ENCODE data around the gene MCC.
"Not testable (repeated sequence)": the region's sequence is repeated elsewhere in the genome, so short reads cannot be mapped to it uniquely, and the experiment has no call there.

Gene MCC

DNA sequence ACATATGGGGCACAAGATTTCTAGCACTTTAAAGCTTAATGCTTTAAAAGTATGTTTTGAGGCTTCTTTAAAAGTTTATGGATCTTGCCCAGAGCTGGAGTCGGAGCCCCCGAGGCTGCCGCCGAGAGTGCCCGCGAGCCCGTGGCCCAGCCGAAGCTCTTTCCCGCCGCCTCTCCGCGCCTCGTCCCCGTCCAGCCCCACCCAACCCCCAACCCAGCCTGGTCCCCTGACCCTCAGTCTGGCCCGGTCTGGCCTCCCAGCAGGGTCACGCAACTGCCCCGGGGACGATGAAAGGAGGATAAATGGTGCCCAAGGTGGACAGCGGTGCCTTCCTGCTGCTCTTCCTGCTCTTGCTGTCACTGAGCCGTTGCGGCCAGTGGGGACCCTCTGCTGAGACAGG is 55.2 kb downstream of the MCC start:
- no peaks in the 10 kb centered on the region for H3K9me3 Mint-ChIP-seq
- no peak overlapping the region for H3K4me3 Mint-ChIP-seq
- ATAC-seq (ENCODE audit: low read depth) (no peak), DNase-seq (ENCODE audit: low spot score in 2 of 2) (no peak)
- no peak overlapping the region for H3K27ac Mint-ChIP-seq
- peaks cover 2% of the 10 kb centered on the region for H3K27me3 Mint-ChIP-seq
- no peaks in the 10 kb centered on the region for H3K4me1 Mint-ChIP-seq
- no peaks in the 10 kb centered on the region for H3K36me3 Mint-ChIP-seq

DNA sequence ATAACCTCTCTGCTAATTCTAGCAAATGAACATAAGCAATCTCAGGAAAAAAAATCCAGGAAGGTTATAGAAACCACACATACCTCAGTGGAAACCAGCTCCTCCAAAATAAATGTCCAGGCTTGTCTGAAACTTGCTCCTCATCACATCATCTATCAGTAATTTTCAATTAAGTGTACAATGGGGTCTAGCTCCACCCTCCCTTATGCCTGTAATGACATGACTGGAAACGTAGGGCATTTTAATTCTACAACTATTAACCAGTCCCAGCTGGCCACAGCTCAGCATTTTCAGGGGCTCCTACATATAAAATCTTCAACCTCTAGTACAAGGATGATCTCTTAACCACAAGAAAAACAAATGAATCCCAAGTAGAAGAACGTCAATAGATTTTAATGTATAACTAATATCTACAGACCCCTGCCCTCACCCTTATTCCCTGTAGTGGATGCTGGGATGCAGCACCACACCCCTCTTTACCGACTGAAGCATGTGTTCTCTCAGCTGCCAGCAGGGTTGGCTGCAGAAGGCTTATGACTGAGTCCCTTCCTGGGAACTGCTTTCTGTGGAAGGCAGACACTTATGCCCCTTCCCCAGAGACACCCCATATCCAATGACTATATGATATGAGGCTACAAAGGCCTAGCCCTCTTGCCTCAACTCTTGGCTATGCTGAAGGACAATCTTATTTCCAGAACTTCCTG is 60.2 kb downstream of the MCC start:
- Mint-ChIP-seq H3K27ac (no peak overlapping the region), H3K36me3 (no peaks in the 10 kb centered on the region), H3K4me1 (no peaks in the 10 kb centered on the region)

DNA sequence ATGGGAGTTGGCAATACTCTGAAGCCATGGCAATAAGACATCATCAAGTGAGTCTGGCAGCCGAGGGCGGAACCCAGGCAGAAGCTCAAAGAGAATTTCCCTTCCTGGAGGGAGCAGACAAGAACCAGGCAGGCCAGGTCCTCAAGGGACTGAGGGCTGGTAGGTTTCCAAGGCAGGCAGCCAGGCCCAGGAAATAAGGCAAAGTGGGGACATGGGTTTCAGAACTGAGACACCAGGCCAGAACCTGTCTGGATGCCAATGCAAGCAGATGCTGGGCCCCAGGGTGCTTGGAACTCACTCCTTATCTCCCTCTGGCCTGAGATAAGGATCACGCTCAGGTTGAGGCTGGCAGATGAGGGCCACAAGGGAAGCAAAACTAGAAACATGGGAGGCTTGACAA is 62.3 kb downstream of the MCC start:
- no peaks in the 10 kb centered on the region for H3K4me1 Mint-ChIP-seq
- no peak overlapping the region for H3K4me3 Mint-ChIP-seq

More for the DNA sequence above, 60.2 kb downstream of the MCC start:
- H3K9me3 Mint-ChIP-seq: no peaks in the 10 kb centered on the region
- no peak overlapping the region for H3K4me3 Mint-ChIP-seq
- no peak for DNase-seq (ENCODE audit: low spot score in 2 of 2)
- no peaks in the 10 kb centered on the region for H3K27me3 Mint-ChIP-seq
- ATAC-seq (ENCODE audit: low read depth): no peak

DNA sequence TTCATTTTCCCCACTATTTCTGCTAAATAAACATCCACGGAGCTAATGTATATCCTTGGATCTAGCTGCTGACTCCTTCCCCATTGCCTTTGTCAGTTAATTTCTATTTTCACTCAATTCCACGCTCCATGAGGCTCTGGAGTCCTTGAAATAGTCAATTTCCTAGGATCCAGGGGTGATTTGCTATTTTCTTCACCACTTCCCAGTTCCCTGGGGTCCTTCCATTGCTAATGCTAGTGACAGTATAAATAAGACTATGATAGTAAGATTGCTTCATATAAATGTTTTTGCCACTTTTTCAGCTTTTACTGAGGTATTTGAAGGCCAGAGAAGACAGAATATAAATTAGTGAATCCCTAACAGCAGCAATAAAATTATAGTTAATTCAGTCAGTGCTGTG is 66.6 kb downstream of the MCC start:
- Mint-ChIP-seq H3K27me3 (no peaks in the 10 kb centered on the region), H3K27ac (no peak overlapping the region), H3K36me3 (no peaks in the 10 kb centered on the region), H3K4me1 (no peaks in the 10 kb centered on the region), H3K4me3 (no peak overlapping the region), H3K9me3 (no peaks in the 10 kb centered on the region)
- ATAC-seq (ENCODE audit: low read depth) (no peak), DNase-seq (ENCODE audit: low spot score in 2 of 2) (no peak)

More for the DNA sequence above, 62.3 kb downstream of the MCC start:
- Mint-ChIP-seq H3K27me3 (no peaks in the 10 kb centered on the region), H3K9me3 (no peaks in the 10 kb centered on the region), H3K36me3 (no peaks in the 10 kb centered on the region), H3K27ac (no peak overlapping the region)
- DNase-seq (ENCODE audit: low spot score in 2 of 2) (no peak), ATAC-seq (ENCODE audit: low read depth) (no peak)

DNA sequence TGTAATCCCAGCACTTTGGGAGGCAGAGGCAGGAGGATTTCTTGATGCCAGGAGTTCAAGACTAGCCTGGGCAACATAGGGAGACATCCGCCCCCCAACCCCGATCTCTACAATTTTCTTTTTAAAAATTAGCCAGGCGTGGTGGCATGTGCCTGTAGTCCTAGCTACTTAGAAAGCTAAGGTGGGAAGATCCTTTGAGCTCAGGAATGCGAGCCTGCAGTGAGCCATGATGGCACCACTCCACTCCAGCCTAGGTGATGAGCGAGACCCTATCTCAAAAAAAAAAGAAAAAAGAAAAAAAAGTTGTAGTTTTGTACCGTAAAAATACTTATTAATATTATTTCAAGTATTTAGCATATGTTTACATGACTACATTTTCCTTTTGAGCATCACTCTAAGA is 82.7 kb downstream of the MCC start:
- no peak overlapping the region for H3K27ac Mint-ChIP-seq
- no peaks in the 10 kb centered on the region for H3K36me3 Mint-ChIP-seq
- peaks cover 2% of the 10 kb centered on the region for H3K27me3 Mint-ChIP-seq
- ATAC-seq (ENCODE audit: low read depth) (no peak), DNase-seq (ENCODE audit: low spot score in 2 of 2) (no peak)
- H3K9me3 Mint-ChIP-seq: no peaks in the 10 kb centered on the region
- no peaks in the 10 kb centered on the region for H3K4me1 Mint-ChIP-seq
- H3K4me3 Mint-ChIP-seq: no peak overlapping the region

DNA sequence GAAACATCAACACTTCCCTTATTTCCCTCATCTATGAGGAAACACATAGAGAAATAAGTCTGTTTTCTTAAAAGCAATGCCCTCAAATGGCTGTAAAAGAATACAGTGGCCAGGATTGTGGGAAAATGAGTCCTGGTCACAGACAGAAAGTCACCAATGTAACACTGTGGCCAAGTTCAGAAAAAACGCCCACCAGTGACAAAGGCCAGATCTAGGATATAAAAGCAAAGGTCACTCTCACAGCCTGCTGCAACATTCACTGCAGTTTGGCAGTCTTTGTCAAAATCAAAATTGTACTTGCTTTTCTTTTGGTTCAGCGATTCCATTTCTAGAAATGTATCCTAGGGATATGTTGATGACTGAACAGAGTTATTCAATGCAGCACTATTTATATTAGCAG is 84.0 kb downstream of the MCC start:
- Mint-ChIP-seq H3K9me3 (no peaks in the 10 kb centered on the region), H3K4me3 (no peak overlapping the region), H3K4me1 (no peaks in the 10 kb centered on the region), H3K27ac (no peak overlapping the region), H3K36me3 (no peaks in the 10 kb centered on the region), H3K27me3 (peaks cover 2% of the 10 kb centered on the region)
- ATAC-seq (ENCODE audit: low read depth): no peak
- DNase-seq (ENCODE audit: low spot score in 2 of 2): no peak

DNA sequence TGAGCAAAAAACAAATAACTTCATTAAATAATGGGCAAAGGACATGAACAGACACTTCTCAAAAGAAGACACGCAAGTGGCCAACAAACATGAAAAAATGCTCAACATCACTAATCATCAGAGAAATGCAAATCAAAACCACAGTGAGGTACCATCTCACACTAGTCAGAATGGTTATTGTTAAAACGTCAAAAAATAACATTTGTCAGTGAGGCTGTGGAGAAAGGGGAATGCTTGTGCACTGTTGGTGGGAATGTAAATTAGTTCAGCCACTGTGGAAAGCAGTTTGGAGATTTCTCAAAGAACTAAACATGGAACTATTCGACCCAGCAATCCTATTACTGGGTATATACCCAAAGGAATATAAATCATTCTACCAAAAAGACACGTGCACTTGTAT is 90.3 kb downstream of the MCC start:
- H3K27ac Mint-ChIP-seq; H3K27me3 Mint-ChIP-seq; ATAC-seq (ENCODE audit: low read depth); H3K36me3 Mint-ChIP-seq; H3K9me3 Mint-ChIP-seq; H3K4me1 Mint-ChIP-seq; DNase-seq (ENCODE audit: low spot score in 2 of 2); H3K4me3 Mint-ChIP-seq: not testable (repeated sequence)

DNA sequence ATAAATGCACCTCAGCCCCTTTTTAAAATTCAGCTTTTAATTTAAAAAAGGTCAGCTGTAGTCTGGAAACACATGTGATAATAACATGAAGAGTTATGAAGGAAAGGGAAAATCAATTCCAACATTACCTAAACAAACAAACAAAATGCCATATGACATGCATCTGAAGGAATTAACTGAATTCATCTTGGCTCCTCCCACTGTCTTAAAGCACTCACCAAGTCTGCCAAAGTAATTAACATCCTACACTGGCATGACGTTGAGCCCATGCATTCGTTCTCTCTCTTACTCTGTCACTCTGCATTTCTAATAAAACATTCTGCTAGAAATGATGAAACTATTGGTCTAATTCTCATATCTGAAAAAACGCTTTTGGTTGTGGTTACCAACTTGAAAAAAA is 91.2 kb downstream of the MCC start:
- no peaks in the 10 kb centered on the region for H3K36me3 Mint-ChIP-seq
- no peak for ATAC-seq (ENCODE audit: low read depth)
- no peak overlapping the region for H3K4me3 Mint-ChIP-seq
- peaks cover 2% of the 10 kb centered on the region for H3K9me3 Mint-ChIP-seq
- H3K27ac Mint-ChIP-seq: no peak overlapping the region
- no peak for DNase-seq (ENCODE audit: low spot score in 2 of 2)
- peaks cover 3% of the 10 kb centered on the region for H3K27me3 Mint-ChIP-seq
- H3K4me1 Mint-ChIP-seq: no peaks in the 10 kb centered on the region

DNA sequence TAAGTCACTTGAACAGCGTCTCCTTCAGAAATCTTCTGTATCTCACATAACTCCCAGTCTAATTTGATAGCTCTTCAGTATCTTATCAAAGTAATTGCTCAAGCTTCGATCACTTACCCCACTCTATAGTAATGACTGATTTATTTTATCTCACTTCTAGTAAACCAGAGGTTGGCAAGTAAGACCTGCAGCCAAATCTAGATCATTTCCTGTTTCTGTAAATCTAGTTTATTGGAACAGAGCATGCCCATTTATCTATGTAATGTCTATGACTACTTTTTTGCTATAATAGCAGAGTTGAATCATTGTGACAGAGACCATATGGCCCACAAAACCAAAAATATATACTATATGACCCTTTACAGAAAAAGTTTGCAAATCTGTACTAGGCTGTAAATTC is 93.6 kb downstream of the MCC start:
- Mint-ChIP-seq H3K27ac (no peak overlapping the region), H3K36me3 (no peaks in the 10 kb centered on the region), H3K4me1 (no peaks in the 10 kb centered on the region), H3K27me3 (peaks cover 5% of the 10 kb centered on the region), H3K9me3 (peaks cover 2% of the 10 kb centered on the region), H3K4me3 (no peak overlapping the region)
- ATAC-seq (ENCODE audit: low read depth) (no peak), DNase-seq (ENCODE audit: low spot score in 2 of 2) (no peak)

DNA sequence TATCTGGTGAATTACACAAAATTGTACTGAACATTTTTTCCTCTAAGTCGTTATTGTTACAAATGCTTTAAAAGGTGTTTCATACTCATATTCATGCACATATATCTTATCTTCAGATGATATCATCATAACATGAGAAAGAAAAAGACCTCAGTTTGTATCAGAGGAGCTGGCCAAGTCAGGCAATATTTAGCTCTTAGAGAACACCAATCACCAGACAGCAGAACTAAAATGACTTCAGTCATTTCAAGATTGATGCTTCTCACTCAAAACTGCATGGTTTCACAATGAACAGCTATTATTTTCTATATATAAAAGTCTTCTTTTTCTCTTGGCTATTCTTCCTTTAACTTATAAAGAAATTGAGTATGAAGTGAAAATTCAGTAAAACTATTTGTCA is 98.0 kb downstream of the MCC start:
- Mint-ChIP-seq H3K9me3 (no peaks in the 10 kb centered on the region), H3K36me3 (no peaks in the 10 kb centered on the region), H3K4me1 (no peaks in the 10 kb centered on the region), H3K27me3 (peaks cover 11% of the 10 kb centered on the region), H3K4me3 (no peak overlapping the region), H3K27ac (no peak overlapping the region)
- no peak for ATAC-seq (ENCODE audit: low read depth)
- DNase-seq (ENCODE audit: low spot score in 2 of 2): no peak

DNA sequence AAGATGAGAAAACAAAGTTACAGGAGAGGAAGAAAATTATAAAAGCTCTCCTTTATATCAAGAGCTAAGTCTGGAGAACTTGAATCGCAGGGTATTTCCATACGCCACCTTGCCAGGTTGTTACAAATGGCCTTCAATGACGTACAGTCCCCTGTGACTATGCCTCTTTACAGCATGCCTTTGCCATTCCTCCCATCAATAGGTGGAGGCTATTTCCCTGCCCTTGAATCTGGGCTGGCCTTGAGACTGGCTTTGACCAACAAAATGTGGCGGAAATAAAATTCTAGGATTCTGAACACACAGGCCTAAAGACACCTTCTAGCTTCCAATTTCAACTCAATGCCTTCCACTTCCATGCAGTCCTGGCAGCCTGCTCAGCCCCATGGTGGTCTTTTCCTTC is 99.1 kb downstream of the MCC start:
- no peaks in the 10 kb centered on the region for H3K4me1 Mint-ChIP-seq
- peaks cover 9% of the 10 kb centered on the region for H3K27me3 Mint-ChIP-seq
- H3K4me3 Mint-ChIP-seq: no peak overlapping the region
- no peaks in the 10 kb centered on the region for H3K36me3 Mint-ChIP-seq
- H3K27ac Mint-ChIP-seq: no peak overlapping the region
- H3K9me3 Mint-ChIP-seq: no peaks in the 10 kb centered on the region
- no peak for DNase-seq (ENCODE audit: low spot score in 2 of 2)
- no peak for ATAC-seq (ENCODE audit: low read depth)

DNA sequence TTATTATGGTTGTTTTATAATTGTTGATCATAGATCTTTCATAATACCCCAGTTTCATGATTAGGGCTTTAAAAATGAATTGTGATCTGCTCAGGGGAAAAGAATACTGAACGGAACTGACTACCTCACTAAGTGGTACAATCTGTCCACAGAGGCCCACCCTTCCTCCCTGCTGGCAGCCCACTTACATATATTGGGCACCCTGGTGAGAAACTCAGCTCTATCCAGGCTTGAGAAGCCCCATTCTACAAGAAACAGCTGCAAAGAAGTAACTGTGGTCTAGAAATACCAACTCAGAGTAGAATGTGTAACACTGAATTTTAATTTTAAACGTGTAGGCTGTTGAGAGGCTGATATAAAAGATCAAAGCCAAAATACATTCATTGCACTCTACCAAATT is 100.4 kb downstream of the MCC start:
- DNase-seq (ENCODE audit: low spot score in 2 of 2): no peak
- Mint-ChIP-seq H3K36me3 (no peaks in the 10 kb centered on the region), H3K27me3 (peaks cover 10% of the 10 kb centered on the region), H3K9me3 (no peaks in the 10 kb centered on the region), H3K4me3 (no peak overlapping the region), H3K4me1 (no peaks in the 10 kb centered on the region), H3K27ac (no peak overlapping the region)
- no peak for ATAC-seq (ENCODE audit: low read depth)

DNA sequence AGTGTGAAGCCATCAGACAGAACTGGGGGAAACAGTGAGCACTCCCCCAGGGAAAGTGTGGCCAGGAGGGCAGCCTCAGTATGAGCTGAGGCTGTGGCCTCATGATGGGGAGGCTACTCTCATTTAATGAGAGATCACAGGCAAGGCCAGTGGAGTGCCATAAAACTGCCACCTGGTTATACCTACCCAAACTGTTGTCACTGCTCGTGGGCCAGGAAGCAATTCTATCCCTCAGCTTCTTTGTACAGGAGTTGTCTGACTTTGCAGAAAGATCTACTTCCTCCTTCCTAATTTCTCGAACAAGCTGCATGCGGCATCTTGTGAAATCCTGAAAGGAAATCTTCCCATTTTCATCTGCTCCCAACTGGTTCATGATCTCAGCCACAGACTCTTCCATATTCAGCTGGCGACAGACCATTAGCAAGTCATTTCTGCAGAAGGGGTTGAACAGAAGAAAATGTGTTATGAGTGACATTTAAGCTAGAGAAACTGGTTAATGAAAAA is 103.4 kb downstream of the MCC start:
- H3K4me1 Mint-ChIP-seq: no peaks in the 10 kb centered on the region
- H3K36me3 Mint-ChIP-seq: no peaks in the 10 kb centered on the region
- ATAC-seq (ENCODE audit: low read depth): no peak
- no peak for DNase-seq (ENCODE audit: low spot score in 2 of 2)
- H3K27ac Mint-ChIP-seq: no peak overlapping the region
- no peaks in the 10 kb centered on the region for H3K9me3 Mint-ChIP-seq
- no peak overlapping the region for H3K4me3 Mint-ChIP-seq
- peaks cover 16% of the 10 kb centered on the region for H3K27me3 Mint-ChIP-seq

DNA sequence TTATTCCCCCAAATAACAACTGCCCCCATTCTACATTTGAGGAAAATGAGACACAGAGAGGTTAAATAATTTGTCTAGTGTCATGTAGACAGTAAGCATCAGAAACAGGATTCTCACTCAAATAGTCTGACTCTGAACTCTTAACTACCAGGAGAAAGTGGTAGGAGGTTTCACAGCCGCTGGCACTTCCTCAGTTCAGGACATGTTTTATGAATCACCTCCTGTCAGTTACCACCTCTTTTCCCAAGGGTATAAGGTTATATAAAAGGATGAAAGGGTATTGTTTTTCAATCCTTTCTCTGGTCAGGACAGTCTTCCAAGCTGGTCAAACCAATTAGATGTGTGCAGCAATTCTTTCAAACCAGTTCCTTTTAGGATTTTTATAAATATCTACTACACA is 105.5 kb downstream of the MCC start:
- no peaks in the 10 kb centered on the region for H3K36me3 Mint-ChIP-seq
- H3K27ac Mint-ChIP-seq: no peak overlapping the region
- no peak for DNase-seq (ENCODE audit: low spot score in 2 of 2)
- no peak for ATAC-seq (ENCODE audit: low read depth)
- H3K4me3 Mint-ChIP-seq: no peak overlapping the region
- peaks cover 2% of the 10 kb centered on the region for H3K4me1 Mint-ChIP-seq
- H3K9me3 Mint-ChIP-seq: no peaks in the 10 kb centered on the region
- H3K27me3 Mint-ChIP-seq: peaks cover 13% of the 10 kb centered on the region

DNA sequence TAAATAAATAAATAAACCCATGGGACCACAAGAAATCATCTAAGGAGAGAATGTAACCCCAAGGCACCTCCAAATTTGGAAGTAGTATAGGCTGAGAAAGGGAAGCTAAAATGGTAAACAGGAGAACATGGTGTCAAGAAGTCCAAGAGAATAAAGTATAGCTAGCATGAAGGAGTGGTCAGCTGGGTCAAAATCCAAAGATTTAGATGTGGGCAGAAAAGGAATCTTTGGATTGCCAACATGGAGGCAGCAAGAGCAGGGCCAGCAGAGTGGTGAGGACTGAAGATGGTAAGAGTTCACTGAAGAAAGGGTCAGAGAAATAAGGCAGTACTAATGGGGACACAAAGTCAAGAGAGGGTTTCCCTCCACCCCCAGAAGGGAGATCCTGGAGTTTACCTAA is 106.5 kb downstream of the MCC start:
- no peak overlapping the region for H3K27ac Mint-ChIP-seq
- DNase-seq (ENCODE audit: low spot score in 2 of 2) (no peak), ATAC-seq (ENCODE audit: low read depth) (no peak)
- H3K36me3 Mint-ChIP-seq: no peaks in the 10 kb centered on the region
- H3K9me3 Mint-ChIP-seq: no peaks in the 10 kb centered on the region
- H3K4me3 Mint-ChIP-seq: no peak overlapping the region
- peaks cover 13% of the 10 kb centered on the region for H3K27me3 Mint-ChIP-seq
- H3K4me1 Mint-ChIP-seq: peaks cover 6% of the 10 kb centered on the region
